ENCODE results near the gene SLC35A2.
"Not testable (repeated sequence)": the region's sequence is repeated elsewhere in the genome, so short reads cannot be mapped to it uniquely, and the experiment has no call there.

Gene SLC35A2

GRCh38 chrX:48901069-48901468, 10.4 kb downstream of the SLC35A2 start:
- DNase-seq (ENCODE audit: low spot score), result no peak

DNA sequence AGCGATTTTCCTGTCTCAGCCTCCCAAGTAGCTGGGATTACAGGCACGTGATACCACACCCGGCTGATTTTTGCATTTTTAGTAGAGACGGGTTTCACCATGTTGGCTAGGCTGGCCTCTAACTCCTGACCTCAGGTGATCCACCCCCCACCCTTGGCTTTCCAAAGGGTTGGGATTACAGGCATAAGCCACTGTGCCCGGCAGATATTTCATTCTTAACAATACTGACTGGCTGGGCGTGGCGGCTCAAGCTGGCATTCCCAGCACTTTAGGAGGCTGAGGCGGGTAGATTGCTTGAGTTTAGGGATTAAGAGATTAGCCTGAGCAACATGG, 12.4 kb downstream of the SLC35A2 start:
- no peak for DNase-seq (ENCODE audit: low spot score)

DNA sequence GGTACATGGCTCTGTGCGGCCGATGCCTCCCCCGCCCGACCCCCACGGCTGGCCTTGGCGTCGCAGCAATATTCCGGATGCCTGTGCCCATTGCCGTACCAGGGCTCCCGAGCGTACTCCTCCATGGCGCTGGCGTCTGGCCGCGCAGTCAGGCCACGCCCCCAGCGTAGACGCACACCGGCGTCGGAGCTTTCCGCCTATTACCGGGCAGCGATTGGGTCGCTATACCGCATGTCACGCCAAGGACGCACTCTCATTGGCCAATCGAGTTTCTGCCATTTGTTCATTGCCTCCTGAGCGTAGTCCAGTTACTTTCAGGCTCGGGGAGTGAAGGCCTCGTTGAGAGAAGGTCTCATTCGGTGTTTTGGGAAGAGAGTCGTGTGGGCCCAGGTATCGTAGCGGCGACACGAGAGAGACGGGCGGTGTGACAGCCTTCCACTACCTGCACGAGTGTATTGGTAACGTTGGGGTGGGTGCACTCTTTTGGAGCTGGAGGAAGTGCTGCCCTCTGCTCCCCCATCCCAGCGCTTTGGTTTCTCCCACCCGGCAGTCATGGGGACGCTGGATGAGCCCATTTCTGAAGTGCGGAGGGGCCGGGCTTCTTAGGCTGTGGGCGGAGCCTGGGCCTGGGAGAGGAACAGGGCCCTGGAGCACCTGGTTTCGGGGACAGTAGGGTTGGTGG, 13.7 kb downstream of the SLC35A2 start, which contains the start of the genes PQBP1 and TIMM17B:
PQBP1 (plus strand) TSS at position 306 of the 682 bp plus-strand sequence. CDS start 580 bp downstream, outside the sequence.
TIMM17B (minus strand) TSS at position 144 of the 682 bp plus-strand sequence; CDS start at position 125, 19 bp downstream.
- DNase-seq (ENCODE audit: low spot score), result peak; percentile 90

GRCh38 chrX:48897157-48897624, 14.3 kb downstream of the SLC35A2 start:
- DNase-seq (ENCODE audit: low spot score), result peak; percentile 60

GRCh38 chrX:48896611-48897011, 14.8 kb downstream of the SLC35A2 start:
- DNase-seq (ENCODE audit: low spot score), result peak; percentile 31

GRCh38 chrX:48894891-48895290, 16.6 kb downstream of the SLC35A2 start:
- DNase-seq (ENCODE audit: low spot score), result no peak

DNA sequence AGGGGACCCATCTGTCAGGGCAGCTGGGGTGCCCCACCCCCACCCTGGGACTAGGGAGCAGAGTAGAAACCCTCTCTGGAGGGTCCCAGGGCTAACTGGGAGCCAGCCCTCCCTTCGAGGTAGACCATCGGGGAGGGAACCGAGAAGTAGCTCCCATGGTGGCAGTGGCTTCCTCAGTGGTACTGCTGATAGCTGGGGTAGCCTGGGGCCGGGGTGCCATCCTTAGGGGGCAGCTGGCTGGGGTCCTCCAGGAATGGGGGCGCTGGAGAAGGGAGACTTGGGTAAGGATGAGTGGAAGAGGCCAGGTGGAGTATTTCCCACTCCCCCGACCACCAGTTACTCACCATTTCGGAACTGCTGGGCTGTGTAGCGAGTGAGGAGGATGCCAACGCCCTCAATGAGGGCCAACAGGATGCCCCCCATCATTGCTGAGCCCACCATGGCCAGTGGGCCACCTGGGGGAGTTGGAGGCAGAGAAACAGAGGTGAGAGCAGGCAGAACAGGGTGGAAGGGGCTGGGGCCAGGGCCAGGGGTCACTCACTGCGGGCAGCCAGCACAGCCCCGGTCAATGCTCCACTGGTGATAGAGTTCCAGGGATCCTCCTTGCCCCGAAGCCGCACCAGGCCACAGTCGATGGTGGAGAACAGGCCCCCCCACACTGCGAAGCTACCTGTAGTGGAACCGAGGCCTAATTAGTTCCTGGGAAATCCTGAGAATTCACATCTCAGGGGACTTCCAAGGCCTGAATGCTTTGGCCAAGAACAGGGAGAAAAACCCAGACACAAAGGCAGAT, 17.7 kb downstream of the SLC35A2 start:
- DNase-seq (ENCODE audit: low spot score), result no peak

GRCh38 chrX:48892896-48893295, 18.6 kb downstream of the SLC35A2 start:
- DNase-seq (ENCODE audit: low spot score), result no peak

DNA sequence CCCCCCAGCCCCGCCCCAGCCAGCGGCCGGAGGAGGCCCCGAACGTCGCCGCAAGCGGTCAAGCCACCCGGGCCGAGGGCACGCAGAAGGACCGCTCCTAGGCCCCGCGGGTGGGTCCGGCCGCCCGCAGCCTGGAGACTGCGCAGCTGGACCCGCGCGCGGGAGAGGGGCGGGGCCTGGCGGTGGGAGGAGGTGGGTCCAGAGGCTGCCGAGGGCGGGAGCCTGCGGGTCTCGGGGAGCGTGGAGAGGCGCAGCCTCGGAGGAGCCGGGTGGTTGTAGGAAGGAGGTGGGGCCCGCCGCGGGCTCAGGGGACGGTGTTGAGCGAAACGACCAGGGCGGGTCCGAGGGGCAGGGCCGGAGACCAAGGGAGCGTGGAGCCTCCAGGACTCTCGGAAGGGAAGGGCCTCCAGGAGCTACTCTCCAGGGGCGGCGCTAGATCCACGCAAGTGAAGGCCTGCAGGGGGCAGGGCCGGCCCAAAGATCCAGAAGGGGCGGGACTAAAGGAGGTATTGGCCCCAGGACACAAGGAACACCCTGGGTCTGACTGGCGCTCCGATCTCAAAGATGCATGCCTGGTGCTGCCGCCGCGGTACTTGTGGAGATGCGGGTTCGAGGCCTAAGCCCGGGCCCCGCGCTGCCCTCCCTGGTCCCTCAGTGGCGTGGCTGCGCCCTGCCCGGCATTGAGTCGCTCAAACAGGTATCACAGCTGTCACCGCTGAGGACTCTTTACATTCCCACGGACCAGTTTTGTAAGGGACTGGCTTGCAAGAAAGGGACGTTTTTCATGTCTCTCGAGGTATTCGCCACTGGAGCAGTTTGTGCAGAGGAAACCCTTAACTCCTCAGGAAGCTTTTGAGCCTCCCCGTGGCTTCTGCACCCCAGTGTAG, 19.8 kb downstream of the SLC35A2 start:
- DNase-seq (ENCODE audit: low spot score), result peak; percentile 77

- DNase-seq (ENCODE audit: low spot score), result no peak
Measured at GRCh38 chrX:48890934-48891401, 20.5 kb downstream of the SLC35A2 start.

GRCh38 chrX:48890296-48890925, 21.0 kb downstream of the SLC35A2 start:
- no peak for DNase-seq (ENCODE audit: low spot score)

GRCh38 chrX:48886586-48886985, 24.9 kb downstream of the SLC35A2 start:
- not testable (repeated sequence) for DNase-seq (ENCODE audit: low spot score)

DNA sequence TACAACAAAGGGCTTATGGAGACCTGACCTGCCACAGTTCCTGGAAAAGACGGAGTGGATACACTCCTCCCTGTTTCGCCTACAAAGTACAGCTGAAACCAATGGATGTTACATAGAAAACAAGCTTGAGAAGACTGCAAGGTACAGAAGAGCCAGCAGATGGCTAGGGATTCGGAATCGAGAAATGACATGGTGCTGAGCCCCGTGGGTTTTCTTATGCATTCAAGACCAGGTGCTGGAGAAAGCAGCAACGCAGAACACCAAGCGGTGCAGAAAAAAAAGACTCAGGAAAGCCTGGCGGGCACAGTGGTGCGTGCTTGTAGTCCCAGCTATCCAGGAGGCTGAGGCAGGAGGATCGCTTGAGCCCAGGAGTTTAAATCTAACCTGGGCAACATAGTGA, 27.7 kb downstream of the SLC35A2 start:
- DNase-seq (ENCODE audit: low spot score), result peak; percentile 1

DNA sequence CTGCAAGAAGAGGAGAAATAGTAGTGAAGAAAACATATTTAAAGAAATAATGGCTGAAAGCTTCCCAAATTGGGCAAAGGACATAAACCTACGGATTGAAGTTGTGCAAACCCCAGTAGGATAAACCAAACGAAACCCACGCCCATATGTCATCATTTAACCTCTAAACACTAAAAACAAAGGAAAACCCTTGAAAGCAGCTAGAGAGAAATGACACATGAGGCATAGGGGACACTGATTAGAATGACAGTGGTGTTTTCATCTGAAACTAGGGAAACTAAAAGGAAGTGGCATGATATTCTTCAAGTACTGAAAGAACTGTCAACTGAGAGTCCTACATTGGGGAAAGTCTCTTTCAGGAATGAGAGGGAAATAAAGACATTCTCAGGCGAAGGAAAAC, 34.5 kb downstream of the SLC35A2 start:
- DNase-seq (ENCODE audit: low spot score), result not testable (repeated sequence)

- DNase-seq (ENCODE audit: low spot score), result not testable (repeated sequence)
Measured at GRCh38 chrX:48872017-48872416, 39.4 kb downstream of the SLC35A2 start.

DNA sequence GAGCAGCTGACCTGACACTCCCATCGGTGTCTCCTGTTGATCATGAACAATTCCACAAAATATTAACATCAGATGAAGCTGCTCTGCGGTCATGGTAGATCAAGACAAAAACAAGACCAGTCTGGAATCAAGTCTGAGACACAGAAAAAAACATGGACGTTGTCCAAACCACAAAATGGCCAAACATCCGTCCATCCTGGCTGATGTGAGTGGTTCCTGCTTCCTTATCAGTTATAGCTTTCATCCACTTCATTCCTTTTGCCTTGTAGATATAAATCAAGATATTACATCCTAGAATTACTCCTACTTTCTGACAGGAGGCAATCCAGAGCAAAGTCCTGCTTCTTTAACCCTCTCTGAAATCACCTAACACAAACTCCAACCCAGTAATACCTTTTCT, 47.2 kb downstream of the SLC35A2 start:
- peak; percentile 29 for DNase-seq (ENCODE audit: low spot score)

GRCh38 chrX:48854898-48855297, 56.5 kb downstream of the SLC35A2 start:
- no peak for DNase-seq (ENCODE audit: low spot score)

GRCh38 chrX:48854121-48854804, 57.2 kb downstream of the SLC35A2 start:
- DNase-seq (ENCODE audit: low spot score), result not testable (repeated sequence)

DNA sequence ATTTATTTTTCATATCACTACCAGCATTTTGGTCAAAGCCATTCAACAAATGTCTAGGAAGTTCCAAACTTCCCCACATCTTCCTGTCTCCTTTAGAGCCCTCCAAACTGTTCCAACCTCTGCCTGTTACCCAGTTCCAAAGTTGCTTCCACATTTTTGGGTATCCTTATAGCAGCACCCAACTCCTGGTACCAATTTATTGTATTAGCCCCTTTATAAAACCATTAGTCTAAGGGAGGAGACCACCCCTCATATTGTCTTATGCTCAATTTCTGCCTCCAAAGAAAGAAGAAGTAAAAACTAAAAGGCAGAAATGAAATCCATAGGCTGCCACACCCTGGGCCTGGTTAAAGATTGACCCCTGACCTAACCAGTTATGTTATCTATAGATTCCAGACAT, 58.0 kb downstream of the SLC35A2 start:
- DNase-seq (ENCODE audit: low spot score), result not testable (repeated sequence)

Data from hepatic stellate cell (primary cell).